H1 (cell line): ENCODE results near the gene MANEAL. TPM values are rescaled to one million over a fixed set of nuclear protein-coding genes. Genes with fewer than 3 reads are reported as not detected.

Experiments used
- CTCF ChIA-PET: fragments of 300-600 bp; sonication (Branson Sonifier 250); formaldehyde crosslinking; loops from one replicate; lab custom pipeline; 2021; ENCODE audit not compliant: partially characterized antibody; lab: Charles Lee
- POLR2A ChIA-PET: fragments of 300-600 bp; sonication (Branson Sonifier 250); formaldehyde crosslinking; loops from one replicate; lab custom pipeline; 2021; ENCODE audit warnings: inconsistent platforms; ENCODE audit not compliant: partially characterized antibody; lab: Charles Lee
- DNase-seq, 2 experiments: peaks; one replicate each; pipeline versions ENCODE4 v3.0.0 to v3.0.0-alpha.2; 2010 to 2022; ENCODE audit warnings: low spot score in 2 of 2, low read depth in 1 of 2, mixed read lengths in 1 of 2
- FAIRE-seq: peaks from 2 replicates; lab custom pipeline; 2011; peaks lifted over from hg19 to GRCh38; lab: Jason Lieb, UNC
- H2AFZ ChIP-seq: 2 replicates; pipeline ENCODE4 v1.8.1; 2012; ENCODE audit warnings: low read length, inconsistent platforms
- H2AK5ac ChIP-seq: 2 replicates; pipeline ENCODE4 v1.6.1; 2013; ENCODE audit warnings: low read depth, low read length
- H2BK120ac ChIP-seq: replicated peaks from 2 replicates; pipeline ENCODE3; 2013; ENCODE audit warnings: low read depth, low read length, inconsistent platforms
- H2BK12ac ChIP-seq: 2 replicates; pipeline ENCODE4 v1.6.1; 2013; ENCODE audit warnings: low read depth, low read length
- H2BK15ac ChIP-seq: 2 replicates; pipeline ENCODE4 v1.6.1; 2013; ENCODE audit warnings: low read length
- H2BK20ac ChIP-seq: 2 replicates; pipeline ENCODE4 v1.6.1; 2013; ENCODE audit warnings: low read length
- H2BK5ac ChIP-seq: 2 replicates; pipeline ENCODE4 v1.6.1; 2013; ENCODE audit warnings: low read depth, low read length
- H3K14ac ChIP-seq: 2 replicates; pipeline ENCODE4 v1.6.1; 2013; ENCODE audit warnings: inconsistent platforms; ENCODE audit not compliant: insufficient read length
- H3K18ac ChIP-seq: 2 replicates; pipeline ENCODE4 v1.6.1; 2013; ENCODE audit warnings: low read length; ENCODE audit errors: extremely low read depth
- H3K23ac ChIP-seq: 2 replicates; pipeline ENCODE4 v1.6.1; 2013; ENCODE audit warnings: inconsistent platforms; ENCODE audit not compliant: insufficient read length
- H3K23me2 ChIP-seq: 2 replicates; pipeline ENCODE4 v1.6.1; 2013; ENCODE audit warnings: low read depth, low read length
- H3K27ac ChIP-seq: 2 replicates; pipeline ENCODE4 v1.6.1; 2011; ENCODE audit warnings: low read depth, low read length, inconsistent platforms
- H3K27me3 ChIP-seq, 4 experiments: replicated peaks in 1 of 4; 1 replicate in 1 of 4; 2 replicates in 3 of 4; pipeline versions ENCODE4 v1.6.1 to v1.8.1; 2011 to 2013; ENCODE audit warnings: low read length in 3 of 4, mild to moderate bottlenecking in 3 of 4, inconsistent platforms in 2 of 4, mixed read lengths in 2 of 4, moderate library complexity in 1 of 4; ENCODE audit not compliant: control insufficient read depth in 3 of 4, insufficient read depth in 3 of 4; ENCODE audit errors: extremely low read depth in 1 of 4
- H3K36me3 ChIP-seq, 4 experiments: 2 replicates each; pipeline versions ENCODE4 v1.6.1 to v1.8.1; 2011 to 2013; ENCODE audit warnings: mild to moderate bottlenecking in 4 of 4, low read length in 3 of 4, moderate library complexity in 2 of 4, control low read depth in 1 of 4, inconsistent platforms in 1 of 4; ENCODE audit not compliant: insufficient read depth in 4 of 4, control insufficient read depth in 2 of 4
- H3K4ac ChIP-seq: replicated peaks from 2 replicates; pipeline ENCODE3; 2013; ENCODE audit warnings: low read length, low read depth, mixed read lengths, inconsistent platforms; ENCODE audit not compliant: insufficient read length
- H3K4me1 ChIP-seq, 4 experiments: replicated peaks in 1 of 4; 1 replicate in 1 of 4; 2 replicates in 3 of 4; pipeline versions ENCODE4 v1.6.1 to v1.8.1; 2011 to 2013; ENCODE audit warnings: low read length in 3 of 4, inconsistent platforms in 2 of 4, mixed read lengths in 1 of 4; ENCODE audit not compliant: insufficient read depth in 4 of 4, control insufficient read depth in 3 of 4
- H3K4me2 ChIP-seq, 2 experiments: 2 replicates each; pipeline versions ENCODE4 v1.6.1 to v1.8.1; 2011 to 2013; ENCODE audit warnings: low read depth in 2 of 2, low read length in 2 of 2, control low read depth in 1 of 2, inconsistent platforms in 1 of 2, mild to moderate bottlenecking in 1 of 2; ENCODE audit not compliant: insufficient read depth in 1 of 2
- H3K4me3 ChIP-seq, 4 experiments: fragments of 200-600, 300-600 bp in 1 of 4; sonication (generic), shearing (Covaris generic), sonication (Bioruptor Twin) in 1 of 4; 2 replicates each; pipeline versions ENCODE4 v1.5.1 to v1.8.1; 2011 to 2016; ENCODE audit warnings: low read length in 4 of 4, low read depth in 3 of 4, control low read depth in 2 of 4, inconsistent platforms in 2 of 4, mild to moderate bottlenecking in 2 of 4, mixed read lengths in 1 of 4, moderate library complexity in 1 of 4; ENCODE audit not compliant: insufficient read depth in 2 of 4; ENCODE audit errors: extremely low read depth in 1 of 4
- H3K56ac ChIP-seq: replicated peaks from 2 replicates; pipeline ENCODE3; 2013; ENCODE audit warnings: low read depth, mild to moderate bottlenecking, mixed read lengths, low read length, inconsistent platforms; ENCODE audit not compliant: insufficient read length
- H3K79me1 ChIP-seq: 2 replicates; pipeline ENCODE4 v1.6.1; 2013; ENCODE audit warnings: low read depth, low read length, control low read depth
- H3K79me2 ChIP-seq, 2 experiments: 2 replicates each; pipeline versions ENCODE4 v1.6.1 to v1.8.1; 2012 to 2013; ENCODE audit warnings: low read length in 2 of 2, mild to moderate bottlenecking in 2 of 2, inconsistent platforms in 1 of 2; ENCODE audit not compliant: insufficient read depth in 2 of 2, control insufficient read depth in 1 of 2
- H3K9ac ChIP-seq, 4 experiments: replicated peaks in 1 of 4; 1 replicate in 1 of 4; 2 replicates in 3 of 4; pipeline versions ENCODE4 v1.6.1 to v1.8.1; 2011 to 2013; ENCODE audit warnings: low read depth in 3 of 4, low read length in 3 of 4, control low read depth in 2 of 4, mild to moderate bottlenecking in 2 of 4, moderate library complexity in 2 of 4, inconsistent platforms in 1 of 4; ENCODE audit errors: extremely low read depth in 1 of 4
- H3K9me3 ChIP-seq, 2 experiments: 2 replicates each; pipeline versions ENCODE4 v1.6.1 to v1.8.1; 2012 to 2013; ENCODE audit warnings: mild to moderate bottlenecking in 2 of 2, moderate library complexity in 2 of 2, control low read depth in 1 of 2, inconsistent platforms in 1 of 2, low read depth in 1 of 2, low read length in 1 of 2, mixed read lengths in 1 of 2; ENCODE audit not compliant: insufficient read depth in 2 of 2
- H4K20me1 ChIP-seq, 2 experiments: replicated peaks in 1 of 2; 2 replicates each; pipeline versions ENCODE3 to v1.8.1; 2011 to 2013; ENCODE audit warnings: inconsistent platforms in 2 of 2, low read length in 2 of 2, mild to moderate bottlenecking in 1 of 2; ENCODE audit not compliant: insufficient read depth in 2 of 2, control insufficient read depth in 1 of 2
- H4K5ac ChIP-seq: 2 replicates; pipeline ENCODE4 v1.6.1; 2013; ENCODE audit warnings: low read length, low read depth, mixed read lengths, inconsistent platforms; ENCODE audit not compliant: insufficient read length
- H4K8ac ChIP-seq: 2 replicates; pipeline ENCODE4 v1.8.0; 2013; ENCODE audit warnings: mild to moderate bottlenecking, moderate library complexity, low read length, inconsistent platforms; ENCODE audit not compliant: insufficient read depth; ENCODE audit errors: extremely low read depth
- H4K91ac ChIP-seq: replicated peaks from 2 replicates; pipeline ENCODE3; 2013; ENCODE audit warnings: low read length, mixed read lengths, inconsistent platforms; ENCODE audit not compliant: insufficient read length
- BACH1 ChIP-seq: IDR thresholded peaks from 2 replicates; pipeline ENCODE4 v1.6.1; 2012; ENCODE audit warnings: low read length, improper control_type of control experiment
- EGR1 ChIP-seq: IDR thresholded peaks from 2 replicates; pipeline ENCODE4 v1.6.1; 2011; ENCODE audit warnings: low read depth, low read length, borderline replicate concordance
- KDM1A ChIP-seq: fragments of 200-600, 300-600 bp; sonication (generic); IDR thresholded peaks from 2 replicates; pipeline ENCODE4 v1.7.1; 2016; ENCODE audit warnings: mild to moderate bottlenecking, low read length, borderline replicate concordance
- NANOG ChIP-seq: IDR thresholded peaks from 2 replicates; pipeline ENCODE4 v1.6.1; 2011; ENCODE audit warnings: low read length, low read depth, mild to moderate bottlenecking, inconsistent platforms; ENCODE audit not compliant: insufficient read depth, poor library complexity, severe bottlenecking
- PHF8 ChIP-seq: fragments of 200-600 bp; sonication (generic); conservative IDR thresholded peaks from 2 replicates; pipeline ENCODE4 v1.7.1; 2012; ENCODE audit warnings: low read depth, mild to moderate bottlenecking, inconsistent platforms, low read length, moderate library complexity
- POLR2AphosphoS5 ChIP-seq: IDR thresholded peaks from 2 replicates; pipeline ENCODE4 v1.6.1; 2011; ENCODE audit warnings: low read depth, low read length
- SAP30 ChIP-seq: fragments of 300-600 bp; sonication (generic); IDR thresholded peaks from 2 replicates; pipeline ENCODE4 v1.7.1; 2012; ENCODE audit warnings: low read length, moderate library complexity, mild to moderate bottlenecking, inconsistent platforms; ENCODE audit not compliant: insufficient read depth, insufficient replicate concordance
- WGBS, 2 experiments: shearing (Covaris generic) in 1 of 2; methylation state at CpG; one replicate each; pipeline versions ENCODE4 v1.1.6 to v1.1.7; 2013 to 2015; ENCODE audit warnings: low lambda C conversion rate in 2 of 2, mixed read lengths in 2 of 2, inconsistent platforms in 1 of 2, low coverage in 1 of 2, missing lambda C conversion rate in 1 of 2; ENCODE audit not compliant: insufficient replicate concordance in 2 of 2, insufficient coverage in 1 of 2, insufficient read length in 1 of 2; ENCODE audit errors: extremely low coverage in 1 of 2, missing lambda C conversion rate in 1 of 2; 5-methylcytosine and 5-hydroxymethylcytosine counted together
- polyA plus RNA-seq, 7 experiments: library from polyadenylated mRNA; depleted of rRNA in 3 of 7; stranded (reverse) in 5 of 7; unstranded in 2 of 7; fragments of >200 nt in 5 of 7; fragments of 200-250 nt in 2 of 7; gene quantifications; 1 replicate in 5 of 7; 2 replicates in 1 of 7; 4 replicates in 1 of 7; pipeline versions ENCODE4 v1.2.1 to v1.2.3, GENCODE V29; 2011 to 2013; ENCODE audit warnings: missing spikeins in 2 of 7, mixed read lengths in 2 of 7
- total RNA-seq: library from RNA; stranded (reverse); fragmentation: NEBNext Ultra II Directional; extraction: Animal tissue kit (Norgen Biotek cat#: 25700); gene quantifications from 2 replicates; pipeline ENCODE4 v1.2.1, GENCODE V29; 2021
- TF ChIP-seq, protein P1 (sequence below): IDR thresholded peaks from 2 replicates; pipeline ENCODE4 v1.6.1; 2011; ENCODE audit warnings: low read length, improper control_type of control experiment
- TF ChIP-seq, protein P2 (sequence below): IDR thresholded peaks from 2 replicates; pipeline ENCODE4 v1.6.1; 2011; ENCODE audit warnings: low read depth, mild to moderate bottlenecking, low read length; ENCODE audit not compliant: insufficient read depth

Gene MANEAL
- total and polyA plus RNA-seq, 2 of the 8 experiments (the other 6 are each of a cell fraction or from before 2014, with no cell fraction given), result 4.8 to 7.2 TPM

DNA sequence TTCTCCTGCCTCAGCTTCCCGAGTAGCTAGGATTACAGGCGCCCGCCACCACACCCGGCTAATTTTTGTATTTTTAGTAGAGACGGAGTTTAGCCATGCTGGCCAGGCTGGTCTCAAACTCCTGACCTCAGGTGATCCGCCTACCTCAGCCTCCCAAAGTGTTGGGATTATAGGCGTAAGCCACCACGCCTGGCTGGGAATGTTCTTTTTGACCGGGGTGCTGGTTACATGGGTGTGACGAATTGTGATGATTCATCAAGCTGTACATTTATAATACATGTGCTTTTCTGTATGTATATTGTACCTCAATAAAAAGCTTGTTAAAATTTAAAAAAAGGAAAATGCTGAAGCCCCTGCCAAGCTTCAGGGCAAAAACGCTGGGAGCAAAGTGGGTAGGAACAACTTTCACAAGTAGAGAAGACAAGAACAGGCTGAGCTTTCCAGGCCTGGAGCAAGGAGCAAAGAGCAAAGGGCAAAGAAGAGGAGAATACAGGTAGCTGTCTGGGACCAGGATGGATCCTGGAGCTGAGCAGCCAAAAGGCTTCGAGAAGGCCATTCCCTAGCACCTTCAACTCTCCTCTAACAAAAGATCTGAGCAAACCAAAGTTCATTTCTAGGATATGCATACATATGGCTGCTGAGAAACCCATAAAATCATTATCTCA lies 34.9 kb downstream of the MANEAL start:
- ChIA-PET POLR2A (interaction anchor here (1.2 kb wide), 1 partner anchor 143 kb away, joined by 3 read pairs; no protein-coding TSS in a partner anchor), CTCF (no interaction called here)
- TF ChIP-seq NANOG, result no peak
- no peak for TF ChIP-seq KDM1A
- TF ChIP-seq SAP30, result no peak
- no peak for TF ChIP-seq BACH1
- TF ChIP-seq, protein P1, sequence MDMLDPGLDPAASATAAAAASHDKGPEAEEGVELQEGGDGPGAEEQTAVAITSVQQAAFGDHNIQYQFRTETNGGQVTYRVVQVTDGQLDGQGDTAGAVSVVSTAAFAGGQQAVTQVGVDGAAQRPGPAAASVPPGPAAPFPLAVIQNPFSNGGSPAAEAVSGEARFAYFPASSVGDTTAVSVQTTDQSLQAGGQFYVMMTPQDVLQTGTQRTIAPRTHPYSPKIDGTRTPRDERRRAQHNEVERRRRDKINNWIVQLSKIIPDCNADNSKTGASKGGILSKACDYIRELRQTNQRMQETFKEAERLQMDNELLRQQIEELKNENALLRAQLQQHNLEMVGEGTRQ, result no peak
- TF ChIP-seq, protein P2, sequence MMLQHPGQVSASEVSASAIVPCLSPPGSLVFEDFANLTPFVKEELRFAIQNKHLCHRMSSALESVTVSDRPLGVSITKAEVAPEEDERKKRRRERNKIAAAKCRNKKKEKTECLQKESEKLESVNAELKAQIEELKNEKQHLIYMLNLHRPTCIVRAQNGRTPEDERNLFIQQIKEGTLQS, result no peak
- TF ChIP-seq POLR2AphosphoS5, result no peak
- no peak for TF ChIP-seq PHF8
- no peak for TF ChIP-seq EGR1

More for the DNA sequence above, 34.9 kb downstream of the MANEAL start:
- H3K4me2 ChIP-seq, result no peak overlapping the region
- H3K23me2 ChIP-seq, result no peaks in the 10 kb centered on the region
- H2AFZ ChIP-seq, result no peak overlapping the region
- H3K14ac ChIP-seq, result no peak overlapping the region
- H3K36me3 ChIP-seq, result peaks cover 3 to 21% (median 11%) of the 10 kb centered on the region in 4 experiments; a peak in 5 of 8 replicates
- no peaks in the 10 kb centered on the region for H3K79me2 ChIP-seq
- 93% methylated on average over 12 of the region's 12 CpGs; no CpG with 5 or more reads in 1 of the 2 experiments for WGBS, 2 experiments
- no peak overlapping the region for H2BK120ac ChIP-seq
- H4K8ac ChIP-seq, result no peak overlapping the region
- no peak overlapping the region for H3K18ac ChIP-seq
- H3K27me3 ChIP-seq, result no peaks in the 10 kb centered on the region
- no peak overlapping the region for H2BK5ac ChIP-seq
- no peak overlapping the region for H3K9ac ChIP-seq
- H3K79me1 ChIP-seq, result no peaks in the 10 kb centered on the region
- no peak overlapping the region for H4K91ac ChIP-seq
- H3K9me3 ChIP-seq, result no peaks in the 10 kb centered on the region
- H2BK12ac ChIP-seq, result no peak overlapping the region
- DNase-seq (no peak), FAIRE-seq (no peak)
- H3K4me1 ChIP-seq, result no peaks in the 10 kb centered on the region
- no peak overlapping the region for H4K5ac ChIP-seq
- no peak overlapping the region for H3K56ac ChIP-seq
- no peak overlapping the region for H2BK20ac ChIP-seq
- no peak overlapping the region for H3K4me3 ChIP-seq
- H4K20me1 ChIP-seq, result no peaks in the 10 kb centered on the region
- H3K23ac ChIP-seq, result no peak overlapping the region
- H2AK5ac ChIP-seq, result no peak overlapping the region
- no peak overlapping the region for H3K4ac ChIP-seq
- H2BK15ac ChIP-seq, result no peak overlapping the region
- H3K27ac ChIP-seq, result no peak overlapping the region
